GM12801 (cell line): ENCODE data around the gene LHX2.

Source experiments
- TF ChIP-seq, protein P1 (sequence below): IDR thresholded peaks from one replicate; pipeline ENCODE4 v1.5.1; 2011; ENCODE audit warnings: control low read depth; ENCODE audit not compliant: insufficient read length; ENCODE audit errors: extremely low read depth

The LHX2 gene

DNA sequence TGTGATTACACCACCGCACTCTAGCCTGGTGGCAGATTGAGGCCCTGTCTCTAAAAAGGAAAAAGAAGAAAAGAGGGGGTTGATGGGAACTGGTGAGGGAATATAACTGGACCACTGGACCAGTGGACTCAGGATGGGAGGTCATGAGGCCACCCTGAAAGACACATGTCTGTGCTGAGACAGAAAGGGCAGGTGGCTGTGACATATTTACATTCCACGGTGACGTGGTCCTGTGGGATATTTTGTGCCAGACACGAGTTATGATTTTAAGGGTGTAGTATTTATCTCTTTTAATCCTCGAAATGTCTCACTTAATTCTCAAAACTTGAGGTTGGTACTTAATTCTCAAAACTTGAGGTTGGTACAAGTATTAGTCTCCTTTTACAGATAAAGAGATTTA lies 32.9 kb downstream of the LHX2 start:
- TF ChIP-seq, protein P1, sequence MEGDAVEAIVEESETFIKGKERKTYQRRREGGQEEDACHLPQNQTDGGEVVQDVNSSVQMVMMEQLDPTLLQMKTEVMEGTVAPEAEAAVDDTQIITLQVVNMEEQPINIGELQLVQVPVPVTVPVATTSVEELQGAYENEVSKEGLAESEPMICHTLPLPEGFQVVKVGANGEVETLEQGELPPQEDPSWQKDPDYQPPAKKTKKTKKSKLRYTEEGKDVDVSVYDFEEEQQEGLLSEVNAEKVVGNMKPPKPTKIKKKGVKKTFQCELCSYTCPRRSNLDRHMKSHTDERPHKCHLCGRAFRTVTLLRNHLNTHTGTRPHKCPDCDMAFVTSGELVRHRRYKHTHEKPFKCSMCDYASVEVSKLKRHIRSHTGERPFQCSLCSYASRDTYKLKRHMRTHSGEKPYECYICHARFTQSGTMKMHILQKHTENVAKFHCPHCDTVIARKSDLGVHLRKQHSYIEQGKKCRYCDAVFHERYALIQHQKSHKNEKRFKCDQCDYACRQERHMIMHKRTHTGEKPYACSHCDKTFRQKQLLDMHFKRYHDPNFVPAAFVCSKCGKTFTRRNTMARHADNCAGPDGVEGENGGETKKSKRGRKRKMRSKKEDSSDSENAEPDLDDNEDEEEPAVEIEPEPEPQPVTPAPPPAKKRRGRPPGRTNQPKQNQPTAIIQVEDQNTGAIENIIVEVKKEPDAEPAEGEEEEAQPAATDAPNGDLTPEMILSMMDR = no peak

DNA sequence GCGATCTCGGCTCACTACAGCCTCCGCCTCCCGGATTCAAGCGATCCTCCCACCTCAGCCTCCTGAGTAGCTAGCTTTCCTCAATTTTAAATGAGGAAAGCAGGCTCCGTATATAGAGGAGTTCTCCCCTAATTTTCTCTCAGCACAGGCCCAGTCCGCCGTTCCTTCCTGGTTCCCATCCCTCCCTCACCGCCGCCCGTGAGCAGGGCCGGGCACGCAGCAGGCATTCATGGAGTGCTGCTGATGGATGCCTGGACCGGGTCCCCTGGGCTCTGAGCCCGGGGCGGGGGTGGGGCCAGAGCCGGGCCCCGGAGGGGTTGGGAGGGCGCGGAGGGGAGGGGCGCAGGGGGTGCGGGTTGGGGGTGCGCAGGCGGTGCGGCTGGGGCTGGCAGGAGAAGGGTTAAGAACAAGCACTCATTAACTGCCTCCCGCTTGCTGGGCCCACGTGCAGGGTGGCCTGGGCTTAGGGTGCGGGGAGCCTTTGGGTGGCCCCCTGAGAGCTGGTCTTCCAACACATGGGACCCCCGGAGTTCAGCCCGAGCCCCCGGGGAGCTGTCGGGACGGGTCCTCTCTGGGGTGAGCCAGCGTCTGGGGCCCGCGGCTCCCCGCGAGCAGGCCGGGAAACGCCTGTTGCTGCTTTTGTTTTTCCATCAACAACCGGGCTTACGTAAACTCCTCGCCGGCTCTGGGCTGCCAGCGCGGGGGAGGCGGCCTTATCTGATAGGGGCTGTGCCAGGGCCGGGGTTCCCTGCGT lies 33.7 kb downstream of the LHX2 start:
- TF ChIP-seq, protein P1 = no peak

DNA sequence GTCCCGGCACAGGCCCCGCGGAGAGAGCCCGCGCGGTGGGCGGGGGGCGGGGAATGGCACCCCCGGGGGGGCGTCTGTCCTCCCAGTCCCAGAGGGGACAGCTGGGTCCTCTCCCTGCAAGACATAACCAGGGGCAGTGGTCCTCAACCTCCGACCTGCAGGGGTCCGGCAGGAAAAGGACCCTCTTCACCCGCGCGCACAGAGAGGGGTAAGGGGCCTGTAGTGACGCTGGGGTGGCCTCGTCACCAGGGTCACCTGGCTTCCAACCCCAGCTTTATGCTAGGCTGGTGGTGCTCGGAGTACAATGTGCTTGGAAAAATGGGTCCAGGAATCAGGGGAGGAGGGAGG lies 34.2 kb downstream of the LHX2 start:
- TF ChIP-seq, protein P1 = no peak

DNA sequence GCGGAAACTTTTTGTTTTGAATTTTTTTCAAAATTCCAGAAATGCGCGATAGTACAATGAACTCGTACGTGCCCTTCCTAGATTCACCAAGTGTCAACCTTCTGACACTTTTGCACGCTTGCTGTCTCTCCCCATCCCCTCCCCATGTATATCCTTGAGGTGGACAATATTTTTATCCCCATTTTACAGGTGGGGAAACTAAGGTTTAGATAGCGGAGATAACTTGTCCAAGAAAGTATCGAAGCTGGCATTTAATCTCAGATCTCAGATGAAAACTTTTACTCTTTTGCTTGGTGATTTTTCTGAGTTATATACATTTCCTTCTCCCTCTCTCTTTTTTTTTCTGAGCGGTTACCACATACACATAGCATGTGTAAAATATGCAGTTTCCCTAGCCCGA lies 34.6 kb downstream of the LHX2 start:
- TF ChIP-seq, protein P1 = no peak

DNA sequence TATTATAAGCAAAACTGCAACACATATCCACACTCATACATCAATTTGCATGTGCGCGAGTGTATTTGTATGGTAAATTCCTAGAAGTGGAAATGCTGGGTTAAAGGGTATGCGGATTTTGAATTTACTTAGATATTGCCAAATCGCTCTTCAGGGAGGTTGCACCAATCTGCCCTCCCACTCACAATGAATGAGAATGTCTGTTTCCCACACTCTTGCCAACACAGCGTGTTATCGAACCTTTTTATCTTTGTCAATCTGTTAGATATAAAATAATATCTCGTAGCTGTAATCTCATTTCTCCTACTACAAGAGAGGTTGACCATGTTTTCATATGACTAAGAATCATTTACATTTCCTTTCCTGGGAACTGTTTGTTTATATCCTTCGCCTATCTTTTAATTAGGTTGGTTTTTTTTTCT lies 35.7 kb downstream of the LHX2 start:
- TF ChIP-seq, protein P1 = no peak

DNA sequence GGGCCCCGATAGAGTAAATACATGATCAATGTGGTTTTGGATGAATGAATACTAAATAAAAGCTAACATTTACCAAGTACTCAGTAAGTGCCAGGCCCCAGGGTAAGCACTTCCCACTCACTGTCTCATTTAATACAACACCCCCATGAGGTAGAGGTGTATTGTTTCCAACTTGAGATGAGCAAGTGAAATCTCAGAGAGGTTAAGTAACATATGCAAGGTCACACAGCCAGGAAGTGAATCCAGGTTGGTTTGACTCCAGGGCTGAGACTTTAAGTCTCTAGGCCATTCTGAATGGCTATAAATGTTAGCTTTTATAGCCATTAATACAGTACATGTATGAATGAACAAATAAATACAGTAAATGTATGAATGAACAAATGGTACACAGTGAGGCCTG lies 39.4 kb downstream of the LHX2 start:
- TF ChIP-seq, protein P1 = no peak

DNA sequence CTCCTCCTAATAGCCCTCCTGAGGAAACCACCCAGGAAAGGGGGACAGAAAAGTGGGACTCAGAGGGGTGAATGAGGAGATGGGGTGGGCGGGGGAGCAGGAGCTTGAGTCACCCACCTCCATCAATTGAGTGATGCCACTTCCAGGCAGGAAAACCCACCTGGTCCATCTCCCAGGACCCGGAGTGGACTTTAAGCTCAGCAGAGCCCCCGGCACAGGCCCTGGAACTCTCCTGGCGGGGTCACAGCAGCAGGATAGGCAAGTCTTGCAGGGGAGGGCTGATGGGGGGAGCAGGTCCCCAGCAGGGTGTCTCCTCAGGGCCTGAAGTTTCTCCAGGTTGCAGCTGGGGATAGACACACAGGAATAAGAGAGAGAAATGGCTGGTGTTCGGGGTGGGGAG lies 40.8 kb downstream of the LHX2 start:
- TF ChIP-seq, protein P1 = no peak
